HG02981 (cell line): ENCODE data around the gene RNF126.
"Not testable (repeated sequence)": the region's sequence is repeated elsewhere in the genome, so short reads cannot be mapped to it uniquely, and the experiment has no call there.

Source experiments
- ATAC-seq: cut with Tn5 transposase; IDR thresholded peaks from one replicate; pipeline ENCODE4 v1.9.1; 2021; ENCODE audit warnings: mild to moderate bottlenecking, moderate library complexity; ENCODE audit not compliant: unreplicated experiment

The RNF126 gene

GRCh38 chr19:686589-687297 is 23.7 kb upstream of the RNF126 start:
- no peak for ATAC-seq

GRCh38 chr19:685454-685931 is 22.5 kb upstream of the RNF126 start:
- no peak for ATAC-seq

GRCh38 chr19:682678-683320 is 19.8 kb upstream of the RNF126 start:
- ATAC-seq = no peak

DNA sequence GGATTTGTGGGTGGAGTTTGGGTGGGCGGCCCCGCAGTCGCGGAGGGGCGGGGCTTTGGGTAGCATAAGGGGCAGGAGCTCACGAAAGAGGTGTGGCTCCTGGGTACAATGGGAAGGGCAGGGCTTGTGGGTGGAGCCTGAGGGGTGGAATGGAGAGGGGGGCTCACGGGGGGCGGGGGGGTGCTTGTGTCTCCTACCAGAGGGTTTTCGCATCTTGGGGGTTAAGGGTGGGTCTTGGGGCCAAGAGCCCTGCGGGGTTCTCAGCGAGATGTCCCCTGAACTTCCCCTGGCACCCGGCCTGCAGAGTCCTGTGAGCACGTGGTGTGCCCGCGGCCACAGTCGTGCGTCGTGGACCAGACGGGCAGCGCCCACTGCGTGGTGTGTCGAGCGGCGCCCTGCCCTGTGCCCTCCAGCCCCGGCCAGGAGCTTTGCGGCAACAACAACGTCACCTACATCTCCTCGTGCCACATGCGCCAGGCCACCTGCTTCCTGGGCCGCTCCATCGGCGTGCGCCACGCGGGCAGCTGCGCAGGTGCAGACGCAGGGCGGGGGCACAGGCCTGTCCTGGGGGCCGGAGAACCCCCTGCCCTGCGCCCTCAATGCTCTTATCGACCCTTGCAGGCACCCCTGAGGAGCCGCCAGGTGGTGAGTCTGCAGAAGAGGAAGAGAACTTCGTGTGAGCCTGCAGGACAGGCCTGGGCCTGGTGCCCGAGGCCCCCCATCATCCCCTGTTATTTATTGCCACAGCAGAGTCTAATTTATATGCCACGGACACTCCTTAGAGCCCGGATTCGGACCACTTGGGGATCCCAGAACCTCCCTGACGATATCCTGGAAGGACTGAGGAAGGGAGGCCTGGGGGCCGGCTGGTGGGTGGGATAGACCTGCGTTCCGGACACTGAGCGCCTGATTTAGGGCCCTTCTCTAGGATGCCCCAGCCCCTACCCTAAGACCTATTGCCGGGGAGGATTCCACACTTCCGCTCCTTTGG is 18.3 kb upstream of the RNF126 start:
- no peak for ATAC-seq

DNA sequence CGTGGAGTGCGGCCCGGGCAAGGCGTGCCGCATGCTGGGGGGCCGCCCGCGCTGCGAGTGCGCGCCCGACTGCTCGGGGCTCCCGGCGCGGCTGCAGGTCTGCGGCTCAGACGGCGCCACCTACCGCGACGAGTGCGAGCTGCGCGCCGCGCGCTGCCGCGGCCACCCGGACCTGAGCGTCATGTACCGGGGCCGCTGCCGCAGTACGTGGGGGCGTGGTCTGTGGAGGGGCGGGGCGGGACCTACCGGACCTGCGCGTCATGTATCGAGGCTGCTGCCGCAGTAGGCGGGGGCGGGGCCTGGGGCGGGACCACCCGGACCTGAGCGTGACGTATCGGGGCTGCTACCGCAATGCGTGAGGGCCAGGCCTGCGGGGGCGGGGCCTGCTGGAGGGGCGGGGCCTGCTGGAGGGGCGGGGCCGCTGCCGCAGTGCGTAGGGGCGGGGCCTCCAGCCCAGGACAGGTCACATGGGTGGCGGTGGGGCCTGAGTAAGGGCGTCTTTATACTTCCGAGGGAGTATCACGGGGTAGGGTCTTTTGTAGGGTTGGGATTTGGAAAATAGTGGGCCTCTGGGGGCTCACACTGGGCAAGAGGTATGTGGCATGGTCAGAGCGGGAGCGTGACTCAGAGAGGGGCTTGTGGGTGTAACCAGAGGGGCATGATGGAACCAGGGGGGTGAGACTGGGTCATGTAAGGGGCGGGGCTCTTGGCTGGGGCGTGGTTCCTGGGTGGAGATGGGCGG is 17.4 kb upstream of the RNF126 start:
- ATAC-seq = peak; percentile 69

DNA sequence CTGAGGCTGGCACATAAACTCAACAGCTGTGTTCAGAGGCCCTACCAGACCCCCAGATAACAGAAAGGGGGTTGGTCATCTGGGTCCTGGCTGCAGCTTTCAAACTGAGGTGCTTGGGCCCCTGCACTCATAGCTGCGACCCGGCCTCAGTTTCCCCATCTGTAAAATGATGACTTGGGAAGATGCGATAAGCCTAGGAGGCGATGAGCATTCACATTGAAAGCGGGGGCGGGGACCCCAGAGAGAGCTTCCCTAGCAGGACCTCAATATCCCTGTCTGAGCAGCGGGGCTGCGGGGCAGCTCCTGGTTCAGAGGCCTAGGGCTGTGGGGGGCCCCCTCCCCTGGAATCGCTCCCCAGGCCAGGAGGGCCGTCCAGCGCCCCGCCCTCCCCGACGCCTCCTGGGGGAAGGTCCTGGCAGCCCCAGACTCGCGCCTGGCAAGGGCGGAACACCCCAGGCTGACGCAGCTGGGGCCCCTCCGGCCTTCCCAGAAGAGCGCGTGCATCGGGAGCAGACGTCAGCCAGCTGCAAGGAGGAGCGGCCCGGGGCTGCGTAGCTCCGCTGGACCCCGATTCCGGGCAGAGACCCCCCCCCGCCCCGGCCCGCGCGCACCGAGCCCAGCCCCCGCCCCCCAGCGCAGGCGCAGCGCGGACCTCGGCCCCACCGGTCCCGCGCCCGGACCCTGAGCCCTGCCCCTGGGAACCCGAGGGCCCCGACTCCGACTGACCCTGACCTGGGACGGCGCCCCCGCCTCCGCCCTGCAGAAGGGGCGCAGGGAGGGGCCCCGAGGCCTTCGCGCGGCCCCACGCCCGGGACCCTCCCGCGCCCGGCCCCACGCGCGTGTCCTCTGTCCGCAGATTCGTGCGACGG is 16.6 kb upstream of the RNF126 start:
- peak; percentile 8 for ATAC-seq

DNA sequence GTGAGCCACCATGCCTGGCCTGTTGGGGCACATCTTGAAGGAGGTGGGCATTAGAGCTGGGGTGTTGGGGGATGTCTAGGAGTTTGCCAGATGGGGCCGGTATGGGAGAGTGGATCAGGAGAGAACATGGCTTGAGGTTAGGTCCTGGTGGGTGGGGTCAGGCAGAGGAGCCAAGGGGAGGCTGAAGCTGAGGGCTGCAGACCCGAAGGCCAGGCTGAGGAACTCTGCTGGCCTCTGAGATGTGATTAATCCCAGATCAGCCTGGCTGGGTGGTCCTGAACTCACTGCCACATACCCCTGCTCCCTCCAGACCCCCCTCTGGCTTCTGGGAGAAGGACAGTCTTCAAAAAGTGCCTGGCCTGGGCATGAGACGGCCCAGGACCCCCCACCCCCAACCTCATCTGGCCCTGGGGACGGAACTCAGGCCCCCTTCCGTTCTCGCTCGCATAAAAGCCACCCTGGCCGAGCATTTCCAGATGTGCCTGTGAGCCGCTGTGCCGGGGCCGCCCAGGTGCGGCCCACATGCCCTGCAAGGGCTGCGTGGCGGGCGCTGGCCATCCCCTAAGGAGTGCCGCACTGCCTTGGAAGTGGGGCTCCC is 15.9 kb upstream of the RNF126 start:
- no peak for ATAC-seq

DNA sequence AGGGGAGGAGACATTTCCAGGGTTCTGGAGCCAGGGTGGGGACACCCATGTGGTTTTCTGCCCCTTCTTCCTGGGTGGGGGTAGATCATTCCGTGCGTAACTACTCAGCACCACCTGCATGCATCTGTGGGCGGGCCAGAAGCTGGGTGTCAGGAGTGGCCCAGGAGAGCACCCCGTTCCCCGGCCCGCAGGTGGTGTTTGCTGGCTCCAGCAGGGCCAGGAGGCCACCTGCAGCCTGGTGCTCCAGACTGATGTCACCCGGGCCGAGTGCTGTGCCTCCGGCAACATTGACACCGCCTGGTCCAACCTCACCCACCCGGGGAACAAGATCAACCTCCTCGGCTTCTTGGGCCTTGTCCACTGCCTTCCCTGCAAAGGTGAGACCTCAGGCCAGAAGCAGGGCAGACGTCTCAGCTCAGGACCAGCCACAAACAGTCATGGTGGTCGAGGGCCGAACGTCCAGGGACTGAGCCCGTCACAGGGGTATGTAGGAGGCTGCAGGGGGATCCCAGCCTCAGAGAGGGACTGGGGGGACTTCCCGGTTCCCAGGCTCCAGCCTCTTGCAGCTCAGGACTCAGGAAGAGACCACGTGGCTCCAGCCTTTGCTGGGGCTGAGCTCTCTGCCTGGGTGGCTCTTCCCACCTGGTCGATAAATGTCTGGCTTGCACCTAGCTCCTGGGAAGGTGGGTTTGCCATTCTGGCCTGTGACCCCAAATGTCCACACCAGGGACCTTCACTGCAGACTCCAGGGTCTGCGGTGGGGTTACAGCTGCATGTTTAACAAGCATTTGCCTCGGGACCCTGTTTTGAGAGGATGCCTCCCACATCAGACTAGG is 14.8 kb upstream of the RNF126 start:
- no peak for ATAC-seq

- no peak for ATAC-seq
Observed at GRCh38 chr19:677201-677600, 14.2 kb upstream of the RNF126 start.

- ATAC-seq = no peak
Observed at GRCh38 chr19:676339-677105, 13.5 kb upstream of the RNF126 start, which contains the start of gene FSTL3. TSS of gene FSTL3 (plus strand) at chr19:676392. CDS start at chr19:676424, 32 bp downstream.

DNA sequence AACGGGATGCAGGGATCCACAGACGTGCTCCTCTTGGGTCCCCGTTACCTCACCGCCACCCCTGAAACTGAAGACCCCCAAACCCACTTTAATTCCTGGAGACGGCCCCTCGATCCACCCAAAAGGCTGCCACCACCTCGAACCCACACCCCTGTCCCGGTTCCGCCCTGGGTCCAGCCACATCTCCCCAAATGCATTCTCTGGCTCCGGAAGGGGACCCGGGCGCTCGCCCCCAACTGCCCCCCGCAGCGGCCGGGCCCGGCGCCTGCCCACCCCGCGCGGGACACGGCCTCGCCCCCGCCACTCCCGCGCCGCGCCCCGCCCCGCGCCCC is 13.0 kb upstream of the RNF126 start:
- no peak for ATAC-seq

- ATAC-seq = no peak
Observed at GRCh38 chr19:674282-675151, 11.5 kb upstream of the RNF126 start.

DNA sequence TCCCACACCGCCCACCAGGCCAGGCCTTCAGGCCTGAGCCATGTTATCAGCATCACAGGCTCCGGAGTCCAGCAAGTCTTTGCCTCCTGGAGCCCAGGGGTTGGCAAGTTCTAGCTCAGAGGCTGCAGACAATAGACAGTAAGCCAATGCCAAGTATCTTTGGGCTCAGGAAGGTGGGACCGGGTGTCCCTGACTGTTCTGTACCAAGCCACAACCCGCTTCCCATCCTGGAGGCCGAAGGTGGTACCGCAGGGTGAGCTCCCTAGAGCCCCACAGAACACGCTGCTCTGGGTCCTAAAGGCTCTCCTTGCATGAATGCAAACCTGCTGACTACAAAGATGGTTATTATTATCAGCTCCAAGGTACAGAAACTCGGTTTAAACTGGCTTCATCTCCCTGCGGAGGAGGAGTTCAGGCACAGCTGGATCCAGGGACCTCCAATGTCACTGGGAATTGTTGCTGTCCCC is 7.6 kb upstream of the RNF126 start:
- ATAC-seq = no peak

GRCh38 chr19:668675-669434 is 5.8 kb upstream of the RNF126 start:
- not testable (repeated sequence) for ATAC-seq

GRCh38 chr19:666985-667573 is 4.1 kb upstream of the RNF126 start:
- not testable (repeated sequence) for ATAC-seq
